ENCODE measurements around the gene ARSG.
"Not testable (repeated sequence)": the region's sequence is repeated elsewhere in the genome, so short reads cannot be mapped to it uniquely, and the experiment has no call there.

Gene ARSG

GRCh38 chr17:68248199-68248825 lies 43.0 kb upstream of the ARSG start:
- peak overlapping the region; percentile 98 for H3K27ac ChIP-seq (ENCODE audit: low read depth, low read length)
- no peaks in the 10 kb centered on the region for H3K9me2 ChIP-seq (replicated peaks; ENCODE audit: insufficient read depth, low read length)
- no peaks in the 10 kb centered on the region for H4K20me1 ChIP-seq (ENCODE audit: low read depth, low read length)
- H3K36me3 ChIP-seq (ENCODE audit: low read length), result 0 out of 2 replicates have a peak, but pooled peaks cover 8% of the 10 kb centered on the region
- peaks cover 43% of the 10 kb centered on the region for H3K79me2 ChIP-seq (ENCODE audit: insufficient read depth, low read length)
- TF ChIP-seq EZH2phosphoT487 (conservative IDR thresholded peaks at IDR 0.05; ENCODE audit: low read length) (no peak), CTCF (IDR thresholded peaks at IDR 0.05; ENCODE audit: insufficient read depth, low read length, poor library complexity, severe bottlenecking) (no peak)
- no peaks in the 10 kb centered on the region for H3K27me3 ChIP-seq (ENCODE audit: low read length)
- H3K9ac ChIP-seq (ENCODE audit: low read length), result peak overlapping the region; percentile 97
- peak overlapping the region; percentile 92 for H3K4me2 ChIP-seq (ENCODE audit: low read depth, low read length, poor library complexity, severe bottlenecking)
- H3K9me3 ChIP-seq (ENCODE audit: insufficient read depth, low read length), result no peaks in the 10 kb centered on the region
- H3K4me3 ChIP-seq (ENCODE audit: insufficient read depth, low read length, poor library complexity, severe bottlenecking), result peak overlapping the region; percentile 71
- H2AFZ ChIP-seq (ENCODE audit: low read depth, low read length, severe bottlenecking), result no peak overlapping the region
- peaks cover 71% of the 10 kb centered on the region for H3F3A ChIP-seq (ENCODE audit: insufficient read depth)

GRCh38 chr17:68248891-68249290 lies 42.4 kb upstream of the ARSG start:
- no peaks in the 10 kb centered on the region for H3K9me3 ChIP-seq (ENCODE audit: insufficient read depth, low read length)
- H3K27me3 ChIP-seq (ENCODE audit: low read length), result no peaks in the 10 kb centered on the region
- H3K9me2 ChIP-seq (replicated peaks; ENCODE audit: insufficient read depth, low read length), result no peaks in the 10 kb centered on the region
- peak overlapping the region; percentile 71 for H3K4me3 ChIP-seq (ENCODE audit: insufficient read depth, low read length, poor library complexity, severe bottlenecking)
- 0 out of 2 replicates have a peak, but pooled peaks cover 8% of the 10 kb centered on the region for H3K36me3 ChIP-seq (ENCODE audit: low read length)
- peak overlapping the region; percentile 92 for H3K4me2 ChIP-seq (ENCODE audit: low read depth, low read length, poor library complexity, severe bottlenecking)
- peaks cover 73% of the 10 kb centered on the region for H3F3A ChIP-seq (ENCODE audit: insufficient read depth)
- H4K20me1 ChIP-seq (ENCODE audit: low read depth, low read length), result no peaks in the 10 kb centered on the region
- H3K9ac ChIP-seq (ENCODE audit: low read length), result peak overlapping the region; percentile 97
- no peak for TF ChIP-seq CTCF (IDR thresholded peaks at IDR 0.05; ENCODE audit: insufficient read depth, low read length, poor library complexity, severe bottlenecking)
- TF ChIP-seq EZH2phosphoT487 (conservative IDR thresholded peaks at IDR 0.05; ENCODE audit: low read length), result no peak
- peaks cover 45% of the 10 kb centered on the region for H3K79me2 ChIP-seq (ENCODE audit: insufficient read depth, low read length)
- H2AFZ ChIP-seq (ENCODE audit: low read depth, low read length, severe bottlenecking), result no peak overlapping the region
- H3K27ac ChIP-seq (ENCODE audit: low read depth, low read length), result peak overlapping the region; percentile 98

GRCh38 chr17:68249354-68249765 lies 41.9 kb upstream of the ARSG start:
- Histone ChIP-seq H3K27me3 (ENCODE audit: low read length) (no peaks in the 10 kb centered on the region), H3K79me2 (ENCODE audit: insufficient read depth, low read length) (peaks cover 47% of the 10 kb centered on the region), H3F3A (ENCODE audit: insufficient read depth) (peaks cover 77% of the 10 kb centered on the region), H4K20me1 (ENCODE audit: low read depth, low read length) (no peaks in the 10 kb centered on the region), H3K9me3 (ENCODE audit: insufficient read depth, low read length) (no peaks in the 10 kb centered on the region), H2AFZ (ENCODE audit: low read depth, low read length, severe bottlenecking) (no peak overlapping the region), H3K9me2 (replicated peaks; ENCODE audit: insufficient read depth, low read length) (no peaks in the 10 kb centered on the region), H3K4me2 (ENCODE audit: low read depth, low read length, poor library complexity, severe bottlenecking) (peak overlapping the region; percentile 92), H3K36me3 (ENCODE audit: low read length) (0 out of 2 replicates have a peak, but pooled peaks cover 8% of the 10 kb centered on the region), H3K27ac (ENCODE audit: low read depth, low read length) (peak overlapping the region; percentile 98), H3K9ac (ENCODE audit: low read length) (peak overlapping the region; percentile 97), H3K4me3 (ENCODE audit: insufficient read depth, low read length, poor library complexity, severe bottlenecking) (peak overlapping the region; percentile 71)
- TF ChIP-seq CTCF (IDR thresholded peaks at IDR 0.05; ENCODE audit: insufficient read depth, low read length, poor library complexity, severe bottlenecking), result no peak
- no peak for TF ChIP-seq EZH2phosphoT487 (conservative IDR thresholded peaks at IDR 0.05; ENCODE audit: low read length)

- Histone ChIP-seq H3K4me2 (ENCODE audit: low read depth, low read length, poor library complexity, severe bottlenecking) (peak overlapping the region; percentile 92), H3K27ac (ENCODE audit: low read depth, low read length) (peak overlapping the region; percentile 98), H3K9ac (ENCODE audit: low read length) (peak overlapping the region; percentile 97), H3K79me2 (ENCODE audit: insufficient read depth, low read length) (peaks cover 52% of the 10 kb centered on the region), H3F3A (ENCODE audit: insufficient read depth) (peaks cover 86% of the 10 kb centered on the region)
- not testable (repeated sequence) for H3K9me3 ChIP-seq (ENCODE audit: insufficient read depth, low read length); H3K9me2 ChIP-seq (replicated peaks; ENCODE audit: insufficient read depth, low read length); H3K27me3 ChIP-seq (ENCODE audit: low read length); H3K36me3 ChIP-seq (ENCODE audit: low read length); H3K4me3 ChIP-seq (ENCODE audit: insufficient read depth, low read length, poor library complexity, severe bottlenecking); H4K20me1 ChIP-seq (ENCODE audit: low read depth, low read length); H2AFZ ChIP-seq (ENCODE audit: low read depth, low read length, severe bottlenecking)
Measured at GRCh38 chr17:68253426-68253825, 37.9 kb upstream of the ARSG start.

Measured in SU-DHL-6 (cell line).